ENCODE results near the gene FAM219B. TPM values are rescaled to one million over a fixed set of nuclear protein-coding genes. Genes with fewer than 3 reads are reported as not detected.

Gene FAM219B
- total and polyA plus RNA-seq, 2 of the 4 experiments (the other 2 are of a cell fraction): 24.9 to 48.7 TPM

DNA sequence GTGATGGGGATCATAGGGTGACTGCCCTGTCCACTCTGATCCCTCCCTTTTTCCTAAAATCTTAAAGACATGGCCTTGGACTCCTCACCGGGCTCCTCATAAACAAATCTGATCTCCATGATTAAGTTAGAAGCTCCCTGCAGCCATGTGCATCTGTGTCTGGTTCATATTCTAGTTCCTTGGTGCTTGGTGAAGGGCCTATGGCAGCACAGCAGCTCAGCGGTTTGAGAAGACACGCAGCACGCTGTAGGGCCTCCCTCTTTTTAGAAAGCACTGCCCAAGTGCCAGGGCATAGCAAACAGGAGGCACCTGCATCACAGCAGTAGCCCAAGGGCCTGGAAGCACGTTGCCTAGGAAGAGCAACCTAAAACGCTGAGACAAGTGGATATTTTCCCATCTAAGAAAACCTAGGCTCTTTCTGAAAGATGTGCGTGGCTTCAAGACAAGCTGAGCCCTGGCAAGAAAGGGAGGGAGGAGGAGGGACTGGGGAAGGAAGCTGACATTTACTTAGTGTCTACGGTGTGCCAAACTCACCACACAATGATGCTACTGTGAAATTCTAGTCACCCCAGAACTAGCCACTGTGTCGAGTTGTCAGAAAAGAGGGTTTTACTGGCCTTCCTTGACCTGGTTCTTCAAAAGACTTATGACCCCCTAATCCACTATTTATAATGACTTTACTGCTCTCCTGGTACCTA, 48.8 kb downstream of the FAM219B start:
- in situ Hi-C loops (cut with MboI; ENCODE audit: low sequenced_read_pairs) (no loop called here), dilution Hi-C loops (cut with HindIII; ENCODE audit: low sequenced_read_pairs, unreplicated experiment) (no loop called here), intact Hi-C loops (cut with micrococcal nuclease) (no loop called here)
- H3K23ac ChIP-seq (ENCODE audit: low read depth, low read length): no peak overlapping the region
- no peaks in the 10 kb centered on the region for H3K4me1 ChIP-seq (ENCODE audit: control insufficient read depth, insufficient read depth, low read length)
- no peak overlapping the region for H2BK20ac ChIP-seq (ENCODE audit: low read depth, low read length)
- no peak overlapping the region for H3K14ac ChIP-seq (replicated peaks; ENCODE audit: low read depth, low read length)
- H3K79me1 ChIP-seq (ENCODE audit: low read depth in 1 of 2, low read length in 2 of 2): peaks cover 23 to 63% of the 10 kb centered on the region in 2 experiments
- no peak overlapping the region for H3K18ac ChIP-seq (ENCODE audit: low read depth, low read length)
- no peak overlapping the region for H4K91ac ChIP-seq (ENCODE audit: insufficient read depth, low read depth, low read length)
- no peak for ATAC-seq (ENCODE audit: low read depth)
- no peak overlapping the region for H2BK120ac ChIP-seq (ENCODE audit: low read depth, low read length)
- no peak overlapping the region for H2BK15ac ChIP-seq (ENCODE audit: low read depth, low read length)
- peaks cover 59% of the 10 kb centered on the region for H4K20me1 ChIP-seq (ENCODE audit: insufficient read depth, low read length)
- H3K27me3 ChIP-seq (ENCODE audit: control insufficient read depth, insufficient read depth, low read length): no peaks in the 10 kb centered on the region
- no TSS peak for BruUV-seq (replicated peaks)
- no peak overlapping the region for H3K9ac ChIP-seq (ENCODE audit: low read depth, low read length)
- H3K27ac ChIP-seq (ENCODE audit: insufficient read depth, low read length): no peak overlapping the region
- DNase-seq: no peak
- no peak overlapping the region for H3K4ac ChIP-seq (ENCODE audit: low read depth, low read length)
- H2AFZ ChIP-seq (replicated peaks; ENCODE audit: low read length, poor library complexity): no peak overlapping the region
- no peak overlapping the region for H4K8ac ChIP-seq (ENCODE audit: low read depth in 2 of 2, low read length in 2 of 2)
- peak overlapping the region; percentile 57 for H2AK9ac ChIP-seq (replicated peaks; ENCODE audit: low read depth, low read length, poor library complexity)
- ChIA-PET POLR2A (ENCODE audit: unreplicated experiment) (no interaction called here), CTCF (interaction anchor here (1.5 kb wide), 1 partner anchor 44 kb away, joined by 5 read pairs; no protein-coding TSS in a partner anchor)
- no peak overlapping the region for H4K5ac ChIP-seq (ENCODE audit: low read depth, low read length)
- H3K4me2 ChIP-seq (ENCODE audit: low read depth, low read length): no peak overlapping the region
- peaks cover 21% of the 10 kb centered on the region for H3K36me3 ChIP-seq (ENCODE audit: control insufficient read depth, insufficient read depth, low read length)
- H3K4me3 ChIP-seq (ENCODE audit: insufficient read depth, low read depth, low read length): no peak overlapping the region
- no peaks in the 10 kb centered on the region for H3K9me3 ChIP-seq (ENCODE audit: control insufficient read depth, insufficient read depth, low read length)
- no peak overlapping the region for H3K56ac ChIP-seq (ENCODE audit: extremely low read depth, insufficient read depth, low read length)
- peaks cover 10% of the 10 kb centered on the region; the same call in 1 of the 2 replicates for H3K9me1 ChIP-seq (ENCODE audit: insufficient read depth, low read length)
- no peak overlapping the region for H2AK5ac ChIP-seq (ENCODE audit: low read depth, low read length)
- TF ChIP-seq, protein P1, sequence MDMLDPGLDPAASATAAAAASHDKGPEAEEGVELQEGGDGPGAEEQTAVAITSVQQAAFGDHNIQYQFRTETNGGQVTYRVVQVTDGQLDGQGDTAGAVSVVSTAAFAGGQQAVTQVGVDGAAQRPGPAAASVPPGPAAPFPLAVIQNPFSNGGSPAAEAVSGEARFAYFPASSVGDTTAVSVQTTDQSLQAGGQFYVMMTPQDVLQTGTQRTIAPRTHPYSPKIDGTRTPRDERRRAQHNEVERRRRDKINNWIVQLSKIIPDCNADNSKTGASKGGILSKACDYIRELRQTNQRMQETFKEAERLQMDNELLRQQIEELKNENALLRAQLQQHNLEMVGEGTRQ (IDR thresholded peaks at IDR 0.05; ENCODE audit: low read depth, low read length): no peak
- TF ChIP-seq, protein P2, sequence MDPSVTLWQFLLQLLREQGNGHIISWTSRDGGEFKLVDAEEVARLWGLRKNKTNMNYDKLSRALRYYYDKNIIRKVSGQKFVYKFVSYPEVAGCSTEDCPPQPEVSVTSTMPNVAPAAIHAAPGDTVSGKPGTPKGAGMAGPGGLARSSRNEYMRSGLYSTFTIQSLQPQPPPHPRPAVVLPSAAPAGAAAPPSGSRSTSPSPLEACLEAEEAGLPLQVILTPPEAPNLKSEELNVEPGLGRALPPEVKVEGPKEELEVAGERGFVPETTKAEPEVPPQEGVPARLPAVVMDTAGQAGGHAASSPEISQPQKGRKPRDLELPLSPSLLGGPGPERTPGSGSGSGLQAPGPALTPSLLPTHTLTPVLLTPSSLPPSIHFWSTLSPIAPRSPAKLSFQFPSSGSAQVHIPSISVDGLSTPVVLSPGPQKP (IDR thresholded peaks at IDR 0.05; ENCODE audit: borderline replicate concordance, low read depth, low read length): no peak
- no peak for TF ChIP-seq RAD21 (IDR thresholded peaks at IDR 0.05; ENCODE audit: low read length)
- WGBS, 2 experiments (ENCODE audit: extremely low coverage in 2 of 2, insufficient read length in 1 of 2): 95% methylated on average over 4 of the region's 9 CpGs; no CpG with 5 or more reads in 1 of the 2 experiments
- no peak overlapping the region for H2BK5ac ChIP-seq (ENCODE audit: low read depth, low read length, poor library complexity, severe bottlenecking)
